CD4-positive, alpha-beta T cell (primary cell): ENCODE results near the gene CACNB2. TPM values are rescaled to one million over a fixed set of nuclear protein-coding genes. Genes with fewer than 3 reads are reported as not detected.

ENCODE experiments used
- ATAC-seq: fragments of 200-7000 bp; cut with Tn5 transposase; one replicate; pipeline ENCODE4 v1.10.0; 2022; ENCODE audit warnings: mild to moderate bottlenecking; ENCODE audit not compliant: poor library complexity
- CTCF ChIA-PET: fragments of 350-600 bp; sonication (Branson Sonifier 250); formaldehyde crosslinking; loops from one replicate; lab custom pipeline; 2021; ENCODE audit warnings: antibody characterized with exemption, inconsistent platforms; lab: Charles Lee
- POLR2A ChIA-PET: fragments of 350-600 bp; sonication (Branson Sonifier 250); formaldehyde crosslinking; loops from one replicate; lab custom pipeline; 2021; ENCODE audit warnings: antibody characterized with exemption, inconsistent platforms; lab: Charles Lee
- DNase-seq, 14 experiments: peaks; one replicate each; pipeline ENCODE4 v3.0.0-alpha.2; 2013 to 2020; ENCODE audit warnings: mixed read lengths in 2 of 14
- H3K27ac ChIP-seq, 2 donors: one replicate each; pipeline versions ENCODE4 v1.5.1 to v1.7.0; 2013; ENCODE audit warnings: low read length in 2 of 2, low read depth in 1 of 2, mild to moderate bottlenecking in 1 of 2
- H3K27me3 ChIP-seq, 2 experiments: 1 replicate in 1 of 2; 2 replicates in 1 of 2; pipeline versions ENCODE4 v1.6.1 to v1.7.0; 2013; ENCODE audit warnings: low read length in 2 of 2, control low read depth in 1 of 2, mild to moderate bottlenecking in 1 of 2, moderate library complexity in 1 of 2; ENCODE audit not compliant: insufficient read depth in 2 of 2, control insufficient read depth in 1 of 2
- H3K36me3 ChIP-seq: one replicate; pipeline ENCODE4 v1.6.1; 2013; ENCODE audit warnings: low read length, control low read depth; ENCODE audit not compliant: insufficient read depth
- H3K4me1 ChIP-seq: one replicate; pipeline ENCODE4 v1.6.1; 2013; ENCODE audit warnings: low read length, control low read depth; ENCODE audit not compliant: insufficient read depth
- H3K4me3 ChIP-seq: one replicate; pipeline ENCODE4 v1.5.1; 2013; ENCODE audit warnings: mild to moderate bottlenecking, low read length, moderate library complexity
- H3K9me3 ChIP-seq, 2 experiments: 1 replicate in 1 of 2; 2 replicates in 1 of 2; pipeline versions ENCODE4 v1.6.1 to v1.7.0; 2013; ENCODE audit warnings: low read length in 2 of 2, mild to moderate bottlenecking in 2 of 2, control low read depth in 1 of 2, moderate library complexity in 1 of 2; ENCODE audit not compliant: control insufficient read depth in 1 of 2, insufficient read depth in 1 of 2
- H3K27ac Mint-ChIP-seq: one replicate; pipeline ENCODE4 v1.8.0; 2020; ENCODE audit warnings: mixed read lengths
- H3K27me3 Mint-ChIP-seq: one replicate; pipeline ENCODE4 v1.8.0; 2021; ENCODE audit warnings: mixed read lengths
- H3K36me3 Mint-ChIP-seq: one replicate; pipeline ENCODE4 v1.8.0; 2021; ENCODE audit warnings: low read depth, mixed read lengths
- H3K4me1 Mint-ChIP-seq: one replicate; pipeline ENCODE4 v1.8.0; 2021; ENCODE audit warnings: low read depth, mixed read lengths
- H3K4me3 Mint-ChIP-seq: one replicate; pipeline ENCODE4 v1.8.0; 2020; ENCODE audit warnings: mild to moderate bottlenecking, mixed read lengths
- H3K9me3 Mint-ChIP-seq: one replicate; pipeline ENCODE4 v1.8.0; 2020; ENCODE audit warnings: mixed read lengths
- CTCF ChIP-seq: fragments of 200-600 bp; IDR thresholded peaks from one replicate; pipeline ENCODE4 v1.8.0; 2022; ENCODE audit warnings: antibody characterized with exemption, mild to moderate bottlenecking
- intact Hi-C, 2 experiments: fragments of 100-400 bp; cut with DNase I in 1 of 2; cut with micrococcal nuclease in 1 of 2; formaldehyde crosslinking; loops; one replicate each; pipeline versions ENCODE4 v1.15.1 to v1.9.0; 2023 to 2025; cut with DNase I, micrococcal nuclease
- total RNA-seq, 174 experiments: library from RNA in 2 of 174; stranded (reverse) in 2 of 174; gene quantifications; one replicate each; pipeline ENCODE4 v1.2.3 and lab custom pipeline; 2021 to 2026

Gene CACNB2
- total RNA-seq, 2 experiments from 2014 or later = 0.34 TPM; not detected in 1

- Histone ChIP-seq H3K27ac (no peak overlapping the region), H3K4me1 (no peaks in the 10 kb centered on the region), H3K9me3 (no peaks in the 10 kb centered on the region), H3K36me3 (no peaks in the 10 kb centered on the region), H3K4me3 (no peak overlapping the region), H3K27me3 (no peaks in the 10 kb centered on the region)
- peaks cover 4% of the 10 kb centered on the region for H3K27me3 Mint-ChIP-seq
- H3K9me3 Mint-ChIP-seq = no peaks in the 10 kb centered on the region
- H3K27ac Mint-ChIP-seq = no peak overlapping the region
- no peaks in the 10 kb centered on the region for H3K4me1 Mint-ChIP-seq
- CTCF ChIA-PET = no interaction called here
- POLR2A ChIA-PET = no interaction called here
- H3K36me3 Mint-ChIP-seq = no peaks in the 10 kb centered on the region
- no peak overlapping the region for H3K4me3 Mint-ChIP-seq
- TF ChIP-seq CTCF = no peak
- intact Hi-C loops = no loop called here
- DNase-seq = no peak
- ATAC-seq = no peak
These were observed 328.9 kb downstream of the CACNB2 start for GRCh38 chr10:18469125-18469524.

- DNase-seq (no peak), ATAC-seq (no peak)
- Histone ChIP-seq H3K27me3 (no peaks in the 10 kb centered on the region), H3K4me1 (no peaks in the 10 kb centered on the region), H3K4me3 (no peak overlapping the region), H3K36me3 (no peaks in the 10 kb centered on the region), H3K9me3 (no peaks in the 10 kb centered on the region), H3K27ac (no peak overlapping the region)
- Mint-ChIP-seq H3K4me1 (no peaks in the 10 kb centered on the region), H3K36me3 (no peaks in the 10 kb centered on the region), H3K4me3 (no peak overlapping the region), H3K9me3 (no peaks in the 10 kb centered on the region), H3K27ac (no peak overlapping the region), H3K27me3 (peaks cover 11% of the 10 kb centered on the region)
- ChIA-PET CTCF (no interaction called here), POLR2A (no interaction called here)
- intact Hi-C loops = no loop called here
- no peak for TF ChIP-seq CTCF
These were observed 332.8 kb downstream of the CACNB2 start for GRCh38 chr10:18472977-18473376.

- intact Hi-C loops = no loop called here
- ATAC-seq (no peak), DNase-seq (no peak)
- POLR2A ChIA-PET = no interaction called here
- no peaks in the 10 kb centered on the region for H3K27me3 ChIP-seq
- H3K4me1 ChIP-seq = no peaks in the 10 kb centered on the region
- no peak for TF ChIP-seq CTCF
- H3K36me3 Mint-ChIP-seq = no peaks in the 10 kb centered on the region
- H3K27ac ChIP-seq = no peak overlapping the region
- H3K27me3 Mint-ChIP-seq = peaks cover 11% of the 10 kb centered on the region
- H3K9me3 Mint-ChIP-seq = no peaks in the 10 kb centered on the region
- H3K4me1 Mint-ChIP-seq = no peaks in the 10 kb centered on the region
- no peaks in the 10 kb centered on the region for H3K36me3 ChIP-seq
- no peak overlapping the region for H3K27ac Mint-ChIP-seq
- no peaks in the 10 kb centered on the region for H3K9me3 ChIP-seq
- no peak overlapping the region for H3K4me3 Mint-ChIP-seq
- CTCF ChIA-PET = no interaction called here
- H3K4me3 ChIP-seq = no peak overlapping the region
These were observed 333.3 kb downstream of the CACNB2 start for GRCh38 chr10:18473424-18474117.
